ENCODE data around the gene CEPT1. TPM values are rescaled to one million over a fixed set of nuclear protein-coding genes. Genes with fewer than 3 reads are reported as not detected.

CEPT1 gene
- polyA plus RNA-seq, 1 donor from 2014 or later = 49.1 TPM

DNA sequence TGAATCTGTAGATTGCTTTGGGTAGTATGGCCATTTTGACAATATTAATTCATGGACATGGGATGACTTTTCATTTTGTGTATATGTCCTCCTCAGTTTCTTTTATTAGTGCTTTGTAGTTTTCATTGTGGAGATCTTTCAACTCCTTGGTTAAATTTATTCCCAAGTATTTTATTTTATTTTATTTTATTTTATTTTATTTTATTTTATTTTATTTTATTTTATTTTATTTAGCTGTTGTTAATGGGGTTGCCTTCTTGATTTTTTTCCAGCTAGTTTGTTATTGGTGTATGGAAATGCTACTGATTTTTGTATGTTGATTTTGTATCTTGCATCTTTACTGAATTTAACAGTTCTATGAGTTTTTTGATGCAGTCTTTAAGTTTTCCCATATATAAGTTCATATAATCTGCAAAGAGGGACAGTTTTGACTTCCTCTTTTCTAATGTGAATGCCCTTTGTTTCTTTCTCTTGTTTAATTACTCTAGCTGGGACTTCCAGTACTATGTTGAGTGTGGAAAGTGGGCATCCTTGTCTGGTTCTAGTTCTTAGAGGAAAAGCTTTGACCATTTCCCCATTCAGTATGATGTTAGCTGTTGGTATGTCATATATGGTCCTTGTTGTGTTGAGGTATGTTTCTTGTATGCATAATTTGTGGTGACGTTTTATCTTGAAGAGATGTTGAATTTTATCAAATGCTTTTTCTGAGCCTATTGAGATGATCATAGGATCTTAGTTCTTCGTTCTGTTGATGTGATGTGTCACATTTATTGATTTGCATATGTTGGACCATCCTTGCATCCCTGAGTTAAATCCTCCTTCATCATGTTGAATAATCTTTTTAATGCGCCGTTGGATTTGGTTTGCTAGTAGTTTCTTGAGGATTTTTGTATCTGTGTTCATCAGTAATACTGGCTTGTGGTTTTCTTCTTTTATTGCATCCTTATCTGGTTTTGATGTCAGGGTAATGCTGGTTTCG lies 14.3 kb downstream of the CEPT1 start:
- Histone ChIP-seq H4K20me1 (ENCODE audit: insufficient read depth) (no peaks in the 10 kb centered on the region), H2AFZ (ENCODE audit: low read depth, low read length) (no peak overlapping the region), H3K9ac (ENCODE audit: low read length) (no peak overlapping the region), H3K9me3 (ENCODE audit: low read length) (no peaks in the 10 kb centered on the region), H3K79me2 (replicated peaks; ENCODE audit: insufficient read depth, low read length) (peaks cover 20% of the 10 kb centered on the region), H3K27ac (ENCODE audit: low read length) (no peak overlapping the region), H3K4me3 (ENCODE audit: low read length) (no peak overlapping the region), H3K36me3 (ENCODE audit: insufficient read depth, low read length) (peaks cover 9% of the 10 kb centered on the region), H3K9me2 (ENCODE audit: insufficient read depth, low read length) (no peaks in the 10 kb centered on the region), H3K27me3 (ENCODE audit: insufficient read depth, low read depth, low read length) (no peaks in the 10 kb centered on the region), H3F3A (ENCODE audit: insufficient read depth, low read length, poor library complexity, severe bottlenecking) (no peaks in the 10 kb centered on the region), H3K4me2 (ENCODE audit: low read length) (no peak overlapping the region)
- TF ChIP-seq MXI1 (conservative IDR thresholded peaks at IDR 0.05; ENCODE audit: poor library complexity, severe bottlenecking) (no peak), TAF1 (IDR thresholded peaks at IDR 0.05; ENCODE audit: low read depth) (no peak), SMC3 (conservative IDR thresholded peaks at IDR 0.05; ENCODE audit: poor library complexity) (no peak), EZH2 (IDR thresholded peaks at IDR 0.05; ENCODE audit: borderline replicate concordance, insufficient read depth, low read length, poor library complexity, severe bottlenecking) (no peak), POLR2AphosphoS5 (IDR thresholded peaks at IDR 0.05) (no peak), RAD21 (conservative IDR thresholded peaks at IDR 0.05) (no peak), EP300 (conservative IDR thresholded peaks at IDR 0.05; ENCODE audit: poor library complexity, severe bottlenecking) (no peak)
- TF ChIP-seq, protein P1, sequence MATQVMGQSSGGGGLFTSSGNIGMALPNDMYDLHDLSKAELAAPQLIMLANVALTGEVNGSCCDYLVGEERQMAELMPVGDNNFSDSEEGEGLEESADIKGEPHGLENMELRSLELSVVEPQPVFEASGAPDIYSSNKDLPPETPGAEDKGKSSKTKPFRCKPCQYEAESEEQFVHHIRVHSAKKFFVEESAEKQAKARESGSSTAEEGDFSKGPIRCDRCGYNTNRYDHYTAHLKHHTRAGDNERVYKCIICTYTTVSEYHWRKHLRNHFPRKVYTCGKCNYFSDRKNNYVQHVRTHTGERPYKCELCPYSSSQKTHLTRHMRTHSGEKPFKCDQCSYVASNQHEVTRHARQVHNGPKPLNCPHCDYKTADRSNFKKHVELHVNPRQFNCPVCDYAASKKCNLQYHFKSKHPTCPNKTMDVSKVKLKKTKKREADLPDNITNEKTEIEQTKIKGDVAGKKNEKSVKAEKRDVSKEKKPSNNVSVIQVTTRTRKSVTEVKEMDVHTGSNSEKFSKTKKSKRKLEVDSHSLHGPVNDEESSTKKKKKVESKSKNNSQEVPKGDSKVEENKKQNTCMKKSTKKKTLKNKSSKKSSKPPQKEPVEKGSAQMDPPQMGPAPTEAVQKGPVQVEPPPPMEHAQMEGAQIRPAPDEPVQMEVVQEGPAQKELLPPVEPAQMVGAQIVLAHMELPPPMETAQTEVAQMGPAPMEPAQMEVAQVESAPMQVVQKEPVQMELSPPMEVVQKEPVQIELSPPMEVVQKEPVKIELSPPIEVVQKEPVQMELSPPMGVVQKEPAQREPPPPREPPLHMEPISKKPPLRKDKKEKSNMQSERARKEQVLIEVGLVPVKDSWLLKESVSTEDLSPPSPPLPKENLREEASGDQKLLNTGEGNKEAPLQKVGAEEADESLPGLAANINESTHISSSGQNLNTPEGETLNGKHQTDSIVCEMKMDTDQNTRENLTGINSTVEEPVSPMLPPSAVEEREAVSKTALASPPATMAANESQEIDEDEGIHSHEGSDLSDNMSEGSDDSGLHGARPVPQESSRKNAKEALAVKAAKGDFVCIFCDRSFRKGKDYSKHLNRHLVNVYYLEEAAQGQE (IDR thresholded peaks at IDR 0.05; ENCODE audit: borderline replicate concordance) = no peak
- TF ChIP-seq, protein P2, sequence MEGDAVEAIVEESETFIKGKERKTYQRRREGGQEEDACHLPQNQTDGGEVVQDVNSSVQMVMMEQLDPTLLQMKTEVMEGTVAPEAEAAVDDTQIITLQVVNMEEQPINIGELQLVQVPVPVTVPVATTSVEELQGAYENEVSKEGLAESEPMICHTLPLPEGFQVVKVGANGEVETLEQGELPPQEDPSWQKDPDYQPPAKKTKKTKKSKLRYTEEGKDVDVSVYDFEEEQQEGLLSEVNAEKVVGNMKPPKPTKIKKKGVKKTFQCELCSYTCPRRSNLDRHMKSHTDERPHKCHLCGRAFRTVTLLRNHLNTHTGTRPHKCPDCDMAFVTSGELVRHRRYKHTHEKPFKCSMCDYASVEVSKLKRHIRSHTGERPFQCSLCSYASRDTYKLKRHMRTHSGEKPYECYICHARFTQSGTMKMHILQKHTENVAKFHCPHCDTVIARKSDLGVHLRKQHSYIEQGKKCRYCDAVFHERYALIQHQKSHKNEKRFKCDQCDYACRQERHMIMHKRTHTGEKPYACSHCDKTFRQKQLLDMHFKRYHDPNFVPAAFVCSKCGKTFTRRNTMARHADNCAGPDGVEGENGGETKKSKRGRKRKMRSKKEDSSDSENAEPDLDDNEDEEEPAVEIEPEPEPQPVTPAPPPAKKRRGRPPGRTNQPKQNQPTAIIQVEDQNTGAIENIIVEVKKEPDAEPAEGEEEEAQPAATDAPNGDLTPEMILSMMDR (IDR thresholded peaks at IDR 0.05; ENCODE audit: poor library complexity, severe bottlenecking) = no peak

DNA sequence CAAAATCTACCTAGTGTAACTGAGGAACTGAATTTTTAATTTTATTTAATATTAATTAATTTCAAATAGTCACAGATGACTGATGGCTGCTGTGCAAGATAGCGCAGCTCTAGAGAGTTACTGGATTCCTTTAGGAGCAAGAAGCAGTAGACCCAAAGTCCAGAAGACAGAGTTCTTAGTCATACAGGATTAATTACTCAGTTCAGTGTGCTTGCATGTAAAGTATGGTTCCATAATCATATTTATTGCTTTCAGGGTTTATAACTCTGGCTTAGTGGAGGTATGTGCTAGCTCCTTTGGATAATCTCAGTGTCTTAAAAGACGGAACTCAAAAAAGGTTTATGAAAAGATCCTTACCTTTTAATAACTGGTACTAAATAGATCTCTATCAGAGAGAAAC lies 17.4 kb downstream of the CEPT1 start:
- H3F3A ChIP-seq (ENCODE audit: insufficient read depth, low read length, poor library complexity, severe bottlenecking) = no peaks in the 10 kb centered on the region
- no peak for TF ChIP-seq EP300 (conservative IDR thresholded peaks at IDR 0.05; ENCODE audit: poor library complexity, severe bottlenecking)
- TF ChIP-seq TAF1 (IDR thresholded peaks at IDR 0.05; ENCODE audit: low read depth) = no peak
- no peak for TF ChIP-seq RAD21 (conservative IDR thresholded peaks at IDR 0.05)
- TF ChIP-seq MXI1 (conservative IDR thresholded peaks at IDR 0.05; ENCODE audit: poor library complexity, severe bottlenecking) = no peak
- no peak for TF ChIP-seq EZH2 (IDR thresholded peaks at IDR 0.05; ENCODE audit: borderline replicate concordance, insufficient read depth, low read length, poor library complexity, severe bottlenecking)
- TF ChIP-seq, protein P1 (IDR thresholded peaks at IDR 0.05; ENCODE audit: borderline replicate concordance) = no peak
- TF ChIP-seq, protein P2 (IDR thresholded peaks at IDR 0.05; ENCODE audit: poor library complexity, severe bottlenecking) = no peak
- no peak for TF ChIP-seq POLR2AphosphoS5 (IDR thresholded peaks at IDR 0.05)
- TF ChIP-seq SMC3 (conservative IDR thresholded peaks at IDR 0.05; ENCODE audit: poor library complexity) = no peak
- H3K9me3 ChIP-seq (ENCODE audit: low read length) = no peaks in the 10 kb centered on the region
- H3K4me3 ChIP-seq (ENCODE audit: low read length) = no peak overlapping the region
- H2AFZ ChIP-seq (ENCODE audit: low read depth, low read length) = no peak overlapping the region
- H3K9ac ChIP-seq (ENCODE audit: low read length) = no peak overlapping the region
- H3K4me2 ChIP-seq (ENCODE audit: low read length) = no peak overlapping the region
- H3K9me2 ChIP-seq (ENCODE audit: insufficient read depth, low read length) = no peaks in the 10 kb centered on the region
- no peak overlapping the region for H3K27ac ChIP-seq (ENCODE audit: low read length)
- no peaks in the 10 kb centered on the region for H4K20me1 ChIP-seq (ENCODE audit: insufficient read depth)
- peaks cover 16% of the 10 kb centered on the region for H3K79me2 ChIP-seq (replicated peaks; ENCODE audit: insufficient read depth, low read length)
- peaks cover 9% of the 10 kb centered on the region for H3K36me3 ChIP-seq (ENCODE audit: insufficient read depth, low read length)
- no peaks in the 10 kb centered on the region for H3K27me3 ChIP-seq (ENCODE audit: insufficient read depth, low read depth, low read length)
